ENCODE results near the gene NCK1.

The NCK1 gene

GRCh38 chr3:136910697-136911096 lies 48.7 kb downstream of the NCK1 start:
- peaks cover 51% of the 10 kb centered on the region for H3K4me1 Mint-ChIP-seq

GRCh38 chr3:136913168-136913567 lies 51.2 kb downstream of the NCK1 start:
- Mint-ChIP-seq H3K27ac (peak overlapping the region; percentile 13), H3K9me3 (peaks cover 61% of the 10 kb centered on the region), H3K36me3 (ENCODE audit: low read depth) (peaks cover 66% of the 10 kb centered on the region), H3K27me3 (ENCODE audit: low read depth, poor library complexity) (no peaks in the 10 kb centered on the region), H3K4me1 (peaks cover 70% of the 10 kb centered on the region), H3K4me3 (peak overlapping the region; percentile 8)
- TF ChIP-seq CTCF (IDR thresholded peaks at IDR 0.05), result no peak
- no peak for DNase-seq

More at GRCh38 chr3:136910697-136911096, 48.7 kb downstream of the NCK1 start:
- peaks cover 63% of the 10 kb centered on the region for H3K36me3 Mint-ChIP-seq (ENCODE audit: low read depth)
- no peak for TF ChIP-seq CTCF (IDR thresholded peaks at IDR 0.05)
- H3K9me3 Mint-ChIP-seq, result peaks cover 62% of the 10 kb centered on the region
- no peak overlapping the region for H3K4me3 Mint-ChIP-seq
- no peak for DNase-seq
- H3K27ac Mint-ChIP-seq, result no peak overlapping the region
- no peaks in the 10 kb centered on the region for H3K27me3 Mint-ChIP-seq (ENCODE audit: low read depth, poor library complexity)

GRCh38 chr3:136914739-136915138 lies 52.7 kb downstream of the NCK1 start:
- Mint-ChIP-seq H3K9me3 (peaks cover 67% of the 10 kb centered on the region), H3K36me3 (ENCODE audit: low read depth) (peaks cover 81% of the 10 kb centered on the region), H3K27ac (peak overlapping the region; percentile 92), H3K27me3 (ENCODE audit: low read depth, poor library complexity) (no peaks in the 10 kb centered on the region), H3K4me1 (peaks cover 59% of the 10 kb centered on the region), H3K4me3 (no peak overlapping the region)
- no peak for DNase-seq
- TF ChIP-seq CTCF (IDR thresholded peaks at IDR 0.05), result no peak

- Mint-ChIP-seq H3K9me3 (peaks cover 74% of the 10 kb centered on the region), H3K36me3 (ENCODE audit: low read depth) (peaks cover 87% of the 10 kb centered on the region), H3K27ac (no peak overlapping the region), H3K4me3 (no peak overlapping the region), H3K4me1 (peaks cover 53% of the 10 kb centered on the region), H3K27me3 (ENCODE audit: low read depth, poor library complexity) (no peaks in the 10 kb centered on the region)
- no peak for TF ChIP-seq CTCF (IDR thresholded peaks at IDR 0.05)
- DNase-seq, result no peak
Observed at GRCh38 chr3:136916223-136916622, 54.2 kb downstream of the NCK1 start.

GRCh38 chr3:136919799-136920580 lies 58.0 kb downstream of the NCK1 start:
- Mint-ChIP-seq H3K4me3 (no peak overlapping the region), H3K27ac (no peak overlapping the region), H3K9me3 (peaks cover 49% of the 10 kb centered on the region), H3K27me3 (ENCODE audit: low read depth, poor library complexity) (no peaks in the 10 kb centered on the region), H3K4me1 (peaks cover 29% of the 10 kb centered on the region), H3K36me3 (ENCODE audit: low read depth) (peaks cover 67% of the 10 kb centered on the region)
- no peak for DNase-seq
- TF ChIP-seq CTCF (IDR thresholded peaks at IDR 0.05), result no peak
